ENCODE results near the gene CLMN.

CLMN gene

DNA sequence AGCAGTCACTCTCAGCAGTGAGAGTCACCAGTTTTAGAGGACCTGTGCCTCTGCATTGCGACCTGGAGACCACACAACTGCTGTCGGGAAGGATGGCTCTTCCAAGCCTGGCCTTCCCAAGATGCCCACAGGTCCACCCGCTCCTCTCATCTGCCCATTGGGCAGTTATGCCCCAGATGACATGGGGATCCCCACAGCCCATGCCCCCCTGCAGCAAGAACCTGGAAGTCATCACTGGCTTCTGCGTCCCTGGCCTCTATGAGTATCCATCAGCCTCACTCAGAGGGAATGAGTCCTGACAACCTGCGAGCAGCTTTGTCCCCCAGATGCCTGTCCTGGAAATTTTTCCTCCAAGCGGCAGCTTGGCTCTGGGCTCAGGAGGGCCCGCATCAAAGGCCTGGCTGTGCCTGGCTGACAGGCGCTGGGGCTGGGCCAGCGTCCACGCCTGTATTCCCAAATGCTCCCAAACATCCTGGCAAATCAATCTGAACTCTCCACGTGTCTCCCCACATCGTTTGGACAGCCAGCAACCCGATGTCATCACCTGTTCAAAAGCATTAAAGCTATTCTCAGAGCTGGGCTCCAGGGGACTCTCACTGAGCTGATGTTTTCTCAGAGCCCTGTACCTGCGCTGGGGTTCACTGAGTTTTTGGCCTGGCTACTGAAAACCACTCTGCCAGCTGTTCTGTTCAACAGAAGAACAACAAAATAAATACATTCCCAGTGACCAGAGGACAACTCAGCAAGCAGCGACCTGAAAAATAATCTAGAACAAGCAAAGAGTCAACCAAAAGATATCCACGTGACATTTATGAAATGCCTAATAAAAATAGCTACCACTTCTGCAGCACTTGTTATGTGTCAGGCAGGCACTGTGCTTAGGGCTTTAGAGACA lies 57.8 kb downstream of the CLMN start:
- TF ChIP-seq, protein P1, sequence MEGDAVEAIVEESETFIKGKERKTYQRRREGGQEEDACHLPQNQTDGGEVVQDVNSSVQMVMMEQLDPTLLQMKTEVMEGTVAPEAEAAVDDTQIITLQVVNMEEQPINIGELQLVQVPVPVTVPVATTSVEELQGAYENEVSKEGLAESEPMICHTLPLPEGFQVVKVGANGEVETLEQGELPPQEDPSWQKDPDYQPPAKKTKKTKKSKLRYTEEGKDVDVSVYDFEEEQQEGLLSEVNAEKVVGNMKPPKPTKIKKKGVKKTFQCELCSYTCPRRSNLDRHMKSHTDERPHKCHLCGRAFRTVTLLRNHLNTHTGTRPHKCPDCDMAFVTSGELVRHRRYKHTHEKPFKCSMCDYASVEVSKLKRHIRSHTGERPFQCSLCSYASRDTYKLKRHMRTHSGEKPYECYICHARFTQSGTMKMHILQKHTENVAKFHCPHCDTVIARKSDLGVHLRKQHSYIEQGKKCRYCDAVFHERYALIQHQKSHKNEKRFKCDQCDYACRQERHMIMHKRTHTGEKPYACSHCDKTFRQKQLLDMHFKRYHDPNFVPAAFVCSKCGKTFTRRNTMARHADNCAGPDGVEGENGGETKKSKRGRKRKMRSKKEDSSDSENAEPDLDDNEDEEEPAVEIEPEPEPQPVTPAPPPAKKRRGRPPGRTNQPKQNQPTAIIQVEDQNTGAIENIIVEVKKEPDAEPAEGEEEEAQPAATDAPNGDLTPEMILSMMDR (IDR thresholded peaks at IDR 0.05; ENCODE audit: low read length): no peak
- TF ChIP-seq EZH2 (IDR thresholded peaks at IDR 0.05; ENCODE audit: borderline replicate concordance, low read length): no peak
- Histone ChIP-seq H2AFZ (ENCODE audit: low read length) (no peak overlapping the region), H3K27ac (ENCODE audit: low read depth, low read length, poor library complexity, severe bottlenecking) (no peak overlapping the region), H3K4me3 (ENCODE audit: low read depth, low read length, poor library complexity, severe bottlenecking) (no peak overlapping the region), H3K36me3 (ENCODE audit: insufficient read depth, low read length) (no peaks in the 10 kb centered on the region), H3K27me3 (ENCODE audit: insufficient read depth, low read length) (no peaks in the 10 kb centered on the region), H3K9me2 (ENCODE audit: low read depth, low read length) (no peaks in the 10 kb centered on the region), H3K4me2 (ENCODE audit: low read length) (no peak overlapping the region), H3K9ac (ENCODE audit: low read length) (no peak overlapping the region), H3K4me1 (ENCODE audit: insufficient read depth, low read length, severe bottlenecking) (no peaks in the 10 kb centered on the region), H4K20me1 (ENCODE audit: insufficient read depth, low read length) (no peaks in the 10 kb centered on the region), H3K79me2 (ENCODE audit: insufficient read depth, low read length) (no peaks in the 10 kb centered on the region), H3F3A (ENCODE audit: insufficient read depth, low read length) (no peaks in the 10 kb centered on the region), H3K9me3 (ENCODE audit: low read length) (no peaks in the 10 kb centered on the region)

DNA sequence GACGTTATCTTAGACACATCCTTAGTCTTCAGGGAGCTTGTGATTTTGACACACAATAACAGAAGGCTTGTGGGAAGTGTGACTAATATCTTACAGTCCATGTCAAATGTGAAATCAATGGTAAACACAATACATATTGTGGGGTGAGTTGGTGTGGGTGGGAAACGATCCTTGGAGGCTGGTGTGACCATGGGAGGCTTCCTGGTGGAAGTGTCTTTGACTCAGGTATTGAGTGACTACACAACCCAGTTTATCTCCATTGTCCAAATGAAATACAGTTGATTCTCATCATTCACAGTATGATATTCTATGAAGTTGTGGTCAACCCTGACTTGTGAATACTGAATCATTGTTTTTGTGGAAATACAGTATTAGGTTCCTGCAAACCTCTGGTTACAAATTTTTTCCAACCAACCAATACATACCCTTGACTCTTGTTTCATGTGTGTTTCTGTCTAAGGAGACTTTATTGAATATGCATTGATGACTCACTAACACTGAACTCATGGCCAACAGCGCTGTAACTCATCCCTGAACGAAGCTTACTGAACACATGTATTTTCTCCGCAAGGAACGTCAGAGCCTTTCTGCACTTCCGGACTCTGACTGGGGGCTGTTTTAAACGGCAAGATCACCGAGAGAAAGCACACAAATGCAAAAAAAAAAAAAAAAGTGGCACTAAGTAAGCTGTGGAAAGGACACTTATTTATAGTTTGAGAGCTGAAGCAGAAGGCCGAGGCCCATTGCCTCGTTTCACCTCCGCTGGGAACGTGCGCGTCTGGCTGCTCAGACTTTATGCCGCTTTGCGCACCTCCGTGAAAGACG lies 59.0 kb downstream of the CLMN start:
- Histone ChIP-seq H3K9me2 (ENCODE audit: low read depth, low read length) (no peaks in the 10 kb centered on the region), H4K20me1 (ENCODE audit: insufficient read depth, low read length) (no peaks in the 10 kb centered on the region), H3K4me2 (ENCODE audit: low read length) (no peak overlapping the region), H3K27ac (ENCODE audit: low read depth, low read length, poor library complexity, severe bottlenecking) (no peak overlapping the region), H2AFZ (ENCODE audit: low read length) (no peak overlapping the region), H3K79me2 (ENCODE audit: insufficient read depth, low read length) (no peaks in the 10 kb centered on the region), H3K27me3 (ENCODE audit: insufficient read depth, low read length) (no peaks in the 10 kb centered on the region), H3K9me3 (ENCODE audit: low read length) (no peaks in the 10 kb centered on the region), H3K4me1 (ENCODE audit: insufficient read depth, low read length, severe bottlenecking) (no peaks in the 10 kb centered on the region), H3F3A (ENCODE audit: insufficient read depth, low read length) (no peaks in the 10 kb centered on the region), H3K4me3 (ENCODE audit: low read depth, low read length, poor library complexity, severe bottlenecking) (no peak overlapping the region), H3K9ac (ENCODE audit: low read length) (no peak overlapping the region), H3K36me3 (ENCODE audit: insufficient read depth, low read length) (no peaks in the 10 kb centered on the region)
- TF ChIP-seq, protein P1 (IDR thresholded peaks at IDR 0.05; ENCODE audit: low read length): no peak
- TF ChIP-seq EZH2 (IDR thresholded peaks at IDR 0.05; ENCODE audit: borderline replicate concordance, low read length): no peak

DNA sequence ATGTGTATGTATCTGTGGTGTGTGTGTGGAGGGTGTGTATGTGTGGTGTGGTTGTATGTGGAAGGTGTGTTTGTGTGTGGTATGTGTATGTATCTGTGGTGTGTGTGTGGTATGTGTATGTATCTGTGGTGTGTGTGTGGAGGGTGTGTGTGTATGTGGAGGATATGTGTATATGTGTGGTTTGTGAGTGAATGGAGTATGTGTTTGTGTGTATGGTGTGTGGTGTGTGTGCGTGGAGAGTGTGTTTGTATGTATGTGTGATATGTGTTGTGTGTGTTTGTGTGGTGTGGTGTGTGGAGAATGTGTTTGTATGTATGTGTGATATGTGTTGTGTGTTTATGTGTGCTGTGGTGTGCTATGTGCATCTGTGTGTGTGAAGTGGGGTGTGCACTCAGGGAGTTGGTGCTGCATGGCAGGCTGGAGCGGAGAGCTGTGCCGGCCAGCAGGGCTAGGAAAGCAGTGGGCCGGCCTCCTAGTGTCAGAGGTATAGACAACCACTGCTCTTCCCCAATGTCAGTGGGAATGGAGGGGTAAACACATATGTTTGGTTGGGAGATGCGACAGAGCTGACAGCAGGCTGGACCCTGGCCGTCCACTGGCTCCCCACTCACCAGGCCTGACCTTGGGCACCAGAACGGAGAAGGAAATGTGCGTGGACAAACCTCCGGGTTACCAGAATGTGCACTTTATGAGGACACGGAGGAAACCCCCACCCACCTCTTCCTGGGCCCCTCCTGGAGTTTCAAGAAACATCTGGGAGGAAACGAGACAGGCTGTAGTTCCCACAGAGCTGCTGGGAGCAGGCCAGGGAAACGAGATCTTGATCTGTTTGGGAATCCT lies 60.7 kb downstream of the CLMN start:
- Histone ChIP-seq H3K27me3 (ENCODE audit: insufficient read depth, low read length) (no peaks in the 10 kb centered on the region), H3K79me2 (ENCODE audit: insufficient read depth, low read length) (no peaks in the 10 kb centered on the region), H3K9me3 (ENCODE audit: low read length) (no peaks in the 10 kb centered on the region), H3K4me2 (ENCODE audit: low read length) (no peak overlapping the region), H3K9ac (ENCODE audit: low read length) (no peak overlapping the region), H3K36me3 (ENCODE audit: insufficient read depth, low read length) (no peaks in the 10 kb centered on the region), H2AFZ (ENCODE audit: low read length) (no peak overlapping the region), H3K27ac (ENCODE audit: low read depth, low read length, poor library complexity, severe bottlenecking) (no peak overlapping the region), H3F3A (ENCODE audit: insufficient read depth, low read length) (no peaks in the 10 kb centered on the region), H3K9me2 (ENCODE audit: low read depth, low read length) (no peaks in the 10 kb centered on the region), H4K20me1 (ENCODE audit: insufficient read depth, low read length) (no peaks in the 10 kb centered on the region), H3K4me1 (ENCODE audit: insufficient read depth, low read length, severe bottlenecking) (no peaks in the 10 kb centered on the region), H3K4me3 (ENCODE audit: low read depth, low read length, poor library complexity, severe bottlenecking) (no peak overlapping the region)
- TF ChIP-seq, protein P1 (IDR thresholded peaks at IDR 0.05; ENCODE audit: low read length): no peak
- TF ChIP-seq EZH2 (IDR thresholded peaks at IDR 0.05; ENCODE audit: borderline replicate concordance, low read length): no peak
